ENCODE results near the gene RMI2.
"Not testable (repeated sequence)": the region's sequence is repeated elsewhere in the genome, so short reads cannot be mapped to it uniquely, and the experiment has no call there.

RMI2 gene

DNA sequence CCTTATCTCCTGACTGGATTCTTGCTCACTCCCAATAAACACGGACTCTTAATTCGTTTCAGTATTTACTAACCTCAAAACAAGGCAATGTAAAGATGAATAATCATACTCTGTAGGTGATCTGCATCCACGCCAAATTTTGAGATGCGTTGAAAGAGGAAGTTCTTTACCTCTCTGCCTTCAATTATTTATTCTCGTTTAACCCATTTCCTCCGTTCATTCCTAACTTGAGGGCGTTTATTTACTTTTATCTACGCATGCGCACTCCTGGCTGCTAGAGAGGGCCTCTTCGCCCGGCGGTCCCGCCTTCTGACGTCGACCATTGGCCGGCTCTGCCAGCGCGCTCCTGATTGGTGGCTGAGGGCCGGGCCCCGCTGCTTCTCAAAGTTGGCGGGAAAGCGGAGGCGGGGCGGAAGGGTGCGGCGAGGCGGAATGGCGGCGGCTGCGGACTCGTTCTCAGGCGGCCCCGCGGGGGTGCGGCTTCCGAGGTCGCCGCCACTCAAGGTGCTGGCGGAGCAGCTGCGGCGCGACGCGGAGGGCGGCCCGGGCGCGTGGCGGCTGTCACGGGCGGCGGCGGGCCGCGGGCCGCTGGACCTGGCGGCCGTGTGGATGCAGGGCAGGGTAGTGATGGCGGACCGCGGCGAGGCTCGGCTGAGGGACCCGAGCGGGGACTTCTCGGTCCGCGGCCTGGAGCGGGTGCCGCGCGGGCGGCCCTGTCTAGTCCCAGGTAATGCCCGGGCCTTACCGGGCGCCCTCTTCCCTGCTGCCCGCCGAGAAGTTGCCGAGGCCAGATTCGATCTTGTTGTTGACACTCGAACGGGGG lies at the start of gene RMI2:
Gene RMI2, plus strand, starts transcription at position 420 of the 823 bp plus-strand sequence. Its CDS starts 13 bp downstream, at position 433.
- Mint-ChIP-seq H3K4me3 (peak within 1 kb of the TSS; percentile 80), H3K9me3 (no peaks in the 10 kb centered on the region), H3K4me1 (peaks cover 34% of the 10 kb centered on the region), H3K27ac (peak within 1 kb of the TSS; percentile 93), H3K36me3 (peaks cover 25% of the 10 kb centered on the region)
- ATAC-seq (peak; percentile 99), DNase-seq (ENCODE audit: low spot score in 2 of 2) (peak; percentile 89 to 96)

DNA sequence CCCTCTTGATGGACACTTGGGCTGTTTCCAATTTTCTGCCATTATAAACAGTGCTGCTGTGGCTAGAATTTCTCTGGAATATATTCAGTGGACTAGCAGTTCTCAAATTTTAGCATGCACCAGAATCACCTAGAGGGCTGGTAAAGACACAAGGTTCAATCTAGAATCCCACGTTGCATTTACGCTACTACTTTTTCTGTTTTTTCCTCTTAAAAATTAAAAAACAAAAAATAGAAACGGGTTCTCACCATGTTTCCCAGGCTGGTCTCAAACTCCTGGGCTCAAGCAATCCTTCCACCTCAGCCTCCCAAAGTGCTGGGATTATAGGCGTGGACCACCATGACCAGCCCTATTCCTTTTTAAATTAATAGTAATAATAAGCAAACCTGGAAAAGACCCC lies 49.6 kb upstream of the RMI2 start:
- H3K9me3 Mint-ChIP-seq: no peaks in the 10 kb centered on the region
- ATAC-seq: no peak
- peaks cover 12% of the 10 kb centered on the region for H3K4me1 Mint-ChIP-seq
- no peaks in the 10 kb centered on the region for H3K36me3 Mint-ChIP-seq
- H3K4me3 Mint-ChIP-seq: no peak overlapping the region
- H3K27ac Mint-ChIP-seq: no peak overlapping the region
- no peak for DNase-seq (ENCODE audit: low spot score in 2 of 2)

DNA sequence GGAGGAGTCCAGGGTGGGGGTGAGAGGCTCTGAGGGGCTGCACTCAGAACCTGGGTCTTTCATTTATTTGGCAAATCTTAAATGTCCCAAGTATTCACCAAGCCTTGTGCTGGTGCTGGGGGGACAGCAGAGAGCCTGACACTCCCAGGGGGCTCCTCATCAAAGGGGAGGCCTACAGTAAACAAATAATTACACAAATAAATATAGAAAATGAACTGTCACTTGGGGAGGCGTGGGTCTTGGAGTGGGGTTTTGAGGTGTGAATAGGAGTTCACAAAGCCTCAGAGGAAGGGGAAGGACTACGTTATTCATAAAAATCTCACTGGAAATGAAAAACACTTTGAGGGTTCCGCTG lies 48.9 kb upstream of the RMI2 start:
- H3K9me3 Mint-ChIP-seq: no peaks in the 10 kb centered on the region
- no peaks in the 10 kb centered on the region for H3K36me3 Mint-ChIP-seq
- H3K4me3 Mint-ChIP-seq: no peak overlapping the region
- DNase-seq (ENCODE audit: low spot score in 2 of 2): no peak
- peaks cover 12% of the 10 kb centered on the region for H3K4me1 Mint-ChIP-seq
- ATAC-seq: no peak
- H3K27ac Mint-ChIP-seq: no peak overlapping the region

DNA sequence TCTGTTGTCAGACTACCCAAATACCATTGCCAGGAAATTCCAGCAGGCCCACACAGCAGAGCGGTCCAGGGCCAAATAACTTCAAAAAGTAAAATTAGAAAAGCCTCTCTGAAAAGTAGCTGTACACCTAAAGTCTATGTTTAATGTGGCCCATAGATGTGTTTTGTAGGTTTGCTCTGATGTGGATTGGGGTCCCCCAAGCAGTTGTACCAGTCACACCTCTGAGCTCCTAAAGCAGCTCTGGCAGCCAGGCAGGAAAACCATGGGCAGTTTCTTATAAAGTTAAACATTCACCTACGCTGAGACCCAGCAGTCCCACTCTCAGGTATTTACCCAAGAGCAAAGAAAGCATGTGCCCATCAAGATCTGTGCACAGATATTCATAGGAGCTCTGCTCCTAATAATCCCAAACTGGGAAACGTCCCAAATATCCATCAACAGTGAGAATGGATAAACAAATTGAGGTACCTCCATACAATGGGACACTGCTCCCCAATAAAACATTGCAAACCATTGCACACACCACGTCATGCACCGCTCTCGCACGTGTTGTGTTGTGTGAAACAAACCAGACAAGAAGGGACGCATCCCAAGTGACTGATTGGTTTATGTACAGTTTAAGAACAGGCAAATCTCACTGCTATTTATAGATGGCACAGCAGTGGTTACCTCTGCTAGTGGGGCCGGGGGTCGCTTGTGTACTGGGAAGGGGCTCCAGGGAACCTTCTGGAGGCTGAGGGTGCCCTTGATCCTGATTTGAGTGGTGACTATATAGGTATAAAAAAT lies 48.4 kb upstream of the RMI2 start:
- Mint-ChIP-seq H3K36me3 (no peaks in the 10 kb centered on the region), H3K4me1 (peaks cover 12% of the 10 kb centered on the region), H3K27ac (no peak overlapping the region), H3K4me3 (peak overlapping the region; percentile 47), H3K9me3 (no peaks in the 10 kb centered on the region)
- ATAC-seq (peak; percentile 9), DNase-seq (ENCODE audit: low spot score in 2 of 2) (no peak)

DNA sequence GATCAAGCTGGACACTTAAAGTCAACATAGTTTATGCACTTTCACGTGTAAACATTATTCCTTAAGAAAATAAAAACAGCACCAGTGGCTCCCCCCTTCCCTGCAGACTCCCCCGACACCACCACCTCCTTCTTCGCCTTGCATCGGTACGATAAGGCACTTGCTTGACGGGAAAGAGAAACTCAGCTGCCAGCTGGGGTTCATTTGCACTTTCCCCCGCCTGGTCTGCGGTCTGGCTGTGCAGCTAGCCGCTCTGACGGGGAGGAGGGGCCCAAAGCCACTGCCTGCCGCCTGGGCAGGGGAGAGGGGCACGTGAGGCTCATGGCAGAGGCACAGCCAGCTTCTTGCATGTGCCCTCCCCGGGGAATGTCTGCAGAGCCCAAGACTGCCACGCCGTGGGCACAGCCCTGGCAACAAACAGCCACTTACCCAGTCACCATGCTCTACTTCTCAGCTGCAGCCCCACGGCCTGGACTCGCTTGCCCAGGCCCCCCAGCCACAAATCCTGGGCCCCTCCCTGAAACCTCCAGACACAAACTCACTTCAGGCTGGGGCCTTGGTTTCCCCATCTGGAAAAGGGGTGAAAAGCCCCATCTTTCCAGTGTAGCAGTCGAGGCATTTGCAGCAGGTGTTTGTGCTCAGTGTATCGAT lies 47.6 kb upstream of the RMI2 start:
- Mint-ChIP-seq H3K27ac (no peak overlapping the region), H3K9me3 (no peaks in the 10 kb centered on the region), H3K4me1 (peaks cover 12% of the 10 kb centered on the region), H3K4me3 (peak overlapping the region; percentile 47), H3K36me3 (no peaks in the 10 kb centered on the region)
- ATAC-seq (peak; percentile 85), DNase-seq (ENCODE audit: low spot score in 2 of 2) (peak; percentile 26 to 81)

DNA sequence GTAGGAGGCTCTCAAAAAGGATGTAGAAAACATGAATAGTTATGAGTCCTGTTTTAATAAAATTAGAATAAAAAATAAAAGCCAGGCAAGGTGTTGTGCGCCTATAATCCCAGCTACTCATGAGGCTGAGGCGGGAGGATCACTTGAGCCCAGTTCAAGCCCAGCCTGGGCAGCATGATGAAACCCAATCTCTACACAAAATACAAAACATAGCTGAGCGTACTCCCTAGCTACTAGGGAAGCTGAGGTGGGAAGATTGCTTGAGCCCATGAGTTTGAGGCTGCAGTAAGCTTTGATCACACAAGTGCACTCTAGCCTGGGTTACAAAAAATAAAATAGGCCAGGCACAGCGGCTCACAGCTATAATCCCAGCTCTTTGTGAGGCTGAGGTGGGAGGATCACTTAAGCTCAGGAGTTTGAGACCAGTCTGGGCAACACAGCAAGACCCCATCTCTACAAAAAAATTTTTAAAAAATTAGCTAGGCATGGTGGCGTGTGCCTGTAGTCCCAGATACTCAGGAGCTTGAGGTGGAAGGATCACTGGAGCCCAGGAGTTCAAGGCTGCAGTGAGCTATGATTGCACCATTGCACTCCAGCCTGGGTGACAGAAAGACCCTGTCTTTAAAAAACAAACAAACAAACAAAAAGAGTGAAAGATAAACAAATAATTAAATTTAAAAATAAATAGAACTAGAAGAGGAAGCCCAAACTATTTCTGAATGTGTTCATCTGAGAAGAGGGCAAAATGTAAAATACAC lies 46.9 kb upstream of the RMI2 start:
- Mint-ChIP-seq H3K27ac (no peak overlapping the region), H3K9me3 (no peaks in the 10 kb centered on the region), H3K4me1 (peaks cover 12% of the 10 kb centered on the region), H3K4me3 (peak overlapping the region; percentile 47), H3K36me3 (no peaks in the 10 kb centered on the region)
- DNase-seq (ENCODE audit: low spot score in 2 of 2) (no peak), ATAC-seq (no peak)

DNA sequence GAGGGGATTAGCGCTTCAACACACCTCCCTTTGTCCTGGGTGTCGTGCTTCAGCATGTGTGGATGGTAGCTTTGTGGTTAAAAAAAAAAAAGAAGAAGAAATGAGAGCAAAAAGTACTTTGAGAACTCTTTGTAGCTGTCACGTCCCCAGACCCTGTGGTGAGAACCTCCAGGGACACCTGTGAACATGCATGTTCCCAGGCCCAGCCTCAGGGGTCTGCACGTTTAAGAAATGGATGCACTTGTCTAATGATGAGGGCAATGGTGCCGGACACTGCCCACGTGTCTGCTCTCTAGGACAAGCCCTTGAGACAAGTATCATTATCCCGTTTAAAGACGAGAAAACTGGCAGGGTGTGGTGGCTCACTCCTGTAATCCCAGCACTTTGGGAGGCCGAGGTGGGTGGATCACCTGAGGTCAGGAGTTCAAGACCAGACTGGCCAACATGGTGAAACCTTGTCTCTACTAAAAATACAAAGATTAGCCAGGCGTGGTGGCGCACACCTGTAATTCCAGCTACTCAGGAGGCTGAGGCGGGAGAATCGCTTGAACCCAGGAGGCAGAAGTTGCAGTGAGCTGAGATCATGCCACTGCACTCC lies 46.2 kb upstream of the RMI2 start:
- H3K27ac Mint-ChIP-seq; H3K4me3 Mint-ChIP-seq; DNase-seq (ENCODE audit: low spot score in 2 of 2); ATAC-seq; H3K36me3 Mint-ChIP-seq; H3K9me3 Mint-ChIP-seq: not testable (repeated sequence)
- peaks cover 12% of the 10 kb centered on the region for H3K4me1 Mint-ChIP-seq

DNA sequence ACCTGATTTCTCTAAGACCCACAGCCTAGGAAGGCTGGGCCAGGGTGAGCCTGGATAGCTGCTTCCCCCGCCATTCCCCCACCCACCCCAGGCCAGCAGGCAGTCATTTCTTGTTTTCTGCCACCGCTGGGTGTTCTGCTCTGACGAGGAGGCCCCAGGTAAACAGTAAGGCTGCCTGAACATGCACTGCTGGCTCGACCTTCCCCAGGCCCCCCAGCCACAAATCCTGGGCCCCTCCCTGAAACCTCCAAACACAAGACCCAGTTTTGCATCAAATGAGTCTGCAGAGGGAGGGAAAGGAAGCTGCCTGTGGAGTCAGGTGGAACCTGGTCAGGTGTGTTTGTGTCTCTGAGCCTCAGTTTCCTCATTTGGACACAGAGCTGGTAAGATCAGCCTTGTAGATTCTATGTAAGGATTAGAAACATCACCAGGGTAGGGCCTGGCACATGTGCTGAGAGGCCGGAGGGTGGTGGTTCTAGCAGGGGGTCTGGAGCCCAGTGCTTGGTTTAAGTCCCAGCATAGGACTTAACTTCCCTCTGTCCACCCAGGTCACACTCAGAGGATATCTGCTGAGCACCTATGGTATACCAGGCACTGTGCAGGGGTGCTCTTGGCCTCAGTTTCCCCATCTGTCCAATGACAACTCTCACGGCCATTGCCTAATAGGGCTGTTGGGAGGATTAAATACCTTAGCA lies 45.2 kb upstream of the RMI2 start:
- no peak overlapping the region for H3K27ac Mint-ChIP-seq

DNA sequence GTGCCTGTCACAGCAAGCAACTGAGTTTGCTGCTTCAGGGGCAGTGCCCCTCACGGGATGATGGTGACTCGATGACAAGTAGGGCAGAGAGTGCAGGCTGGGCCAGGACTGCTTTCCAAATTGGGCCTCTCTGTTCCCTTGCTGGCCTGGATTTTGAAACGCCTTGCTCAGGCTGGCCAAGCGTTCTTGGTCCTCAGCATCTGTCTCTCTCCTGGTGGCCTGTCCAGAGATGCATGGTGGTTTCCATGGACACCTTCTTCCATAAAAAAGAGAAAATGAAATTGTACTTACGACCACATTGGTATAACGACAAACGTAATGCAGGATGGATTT lies 44.7 kb upstream of the RMI2 start:
- H3K36me3 Mint-ChIP-seq: no peaks in the 10 kb centered on the region
- H3K4me3 Mint-ChIP-seq: no peak overlapping the region
- no peak for DNase-seq (ENCODE audit: low spot score in 2 of 2)
- ATAC-seq: no peak
- no peak overlapping the region for H3K27ac Mint-ChIP-seq
- H3K4me1 Mint-ChIP-seq: peaks cover 12% of the 10 kb centered on the region
- H3K9me3 Mint-ChIP-seq: no peaks in the 10 kb centered on the region

More for the DNA sequence above, 45.2 kb upstream of the RMI2 start:
- Mint-ChIP-seq H3K4me3 (no peak overlapping the region), H3K36me3 (no peaks in the 10 kb centered on the region), H3K4me1 (peaks cover 12% of the 10 kb centered on the region), H3K9me3 (no peaks in the 10 kb centered on the region)
- DNase-seq (ENCODE audit: low spot score in 2 of 2) (no peak), ATAC-seq (no peak)

DNA sequence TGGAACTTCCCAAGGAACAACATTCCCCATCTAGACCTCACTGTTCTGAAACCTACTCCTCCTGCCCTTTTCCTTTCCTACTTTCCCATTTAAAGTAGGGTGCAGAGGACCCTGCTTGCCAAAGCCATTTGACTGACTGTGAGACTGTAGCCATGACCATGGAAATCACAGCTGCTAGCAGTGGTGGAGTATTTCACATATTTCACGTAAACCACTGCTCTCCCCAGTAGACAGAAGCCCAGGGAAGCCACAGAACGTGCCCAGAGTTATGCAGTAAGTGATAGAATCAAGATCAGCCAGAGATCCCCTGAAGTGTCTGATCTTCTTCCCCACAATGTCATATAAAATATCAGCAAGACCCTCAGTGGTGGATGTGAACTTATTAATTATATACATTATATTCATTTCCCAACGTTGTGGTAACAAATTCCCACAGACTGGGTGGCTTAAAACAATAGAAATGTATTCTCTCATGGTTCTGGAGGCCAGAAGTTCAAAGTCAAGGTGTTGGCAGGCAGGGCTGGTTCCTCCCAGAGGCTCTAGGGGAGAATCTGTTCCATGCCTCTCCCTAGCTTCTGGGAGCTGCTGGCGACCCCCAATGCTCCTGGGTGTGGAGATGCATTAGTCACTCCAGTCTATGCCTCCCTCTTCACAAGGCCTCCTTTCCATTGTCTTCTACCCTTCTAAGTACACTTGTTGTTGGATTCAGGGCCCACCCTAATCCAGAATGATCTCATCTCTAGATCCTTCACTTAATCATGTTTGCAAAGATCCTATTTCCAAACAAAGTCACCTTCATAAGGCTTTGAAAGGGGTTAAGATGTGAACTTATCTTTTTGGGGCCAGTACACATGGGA lies 43.4 kb upstream of the RMI2 start:
- Mint-ChIP-seq H3K4me1 (peaks cover 12% of the 10 kb centered on the region), H3K27ac (no peak overlapping the region), H3K36me3 (no peaks in the 10 kb centered on the region), H3K9me3 (no peaks in the 10 kb centered on the region), H3K4me3 (no peak overlapping the region)
- DNase-seq (ENCODE audit: low spot score in 2 of 2) (no peak), ATAC-seq (no peak)

DNA sequence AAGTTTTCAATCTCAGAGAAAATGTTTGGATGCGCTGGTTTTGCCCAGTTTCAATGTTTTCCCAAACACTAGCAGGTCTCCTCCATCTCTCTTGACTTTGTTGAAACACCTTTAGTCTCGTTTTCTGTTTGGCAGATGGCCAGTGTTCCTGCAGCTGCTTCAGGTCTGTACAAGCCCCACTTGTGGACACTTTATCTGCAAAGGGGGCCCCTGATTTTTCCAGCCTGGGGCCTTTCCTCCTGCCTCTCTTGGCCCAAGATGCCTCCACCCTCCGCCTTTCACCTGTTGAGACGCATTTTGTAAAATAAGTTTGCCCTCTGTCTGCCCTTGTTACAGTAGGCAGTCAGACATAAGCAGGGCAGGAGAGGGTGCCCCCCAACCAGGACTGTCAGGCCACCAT lies 42.3 kb upstream of the RMI2 start:
- ATAC-seq: no peak
- Mint-ChIP-seq H3K27ac (no peak overlapping the region), H3K36me3 (no peaks in the 10 kb centered on the region), H3K9me3 (no peaks in the 10 kb centered on the region), H3K4me1 (peaks cover 7% of the 10 kb centered on the region), H3K4me3 (no peak overlapping the region)
- no peak for DNase-seq (ENCODE audit: low spot score in 2 of 2)

DNA sequence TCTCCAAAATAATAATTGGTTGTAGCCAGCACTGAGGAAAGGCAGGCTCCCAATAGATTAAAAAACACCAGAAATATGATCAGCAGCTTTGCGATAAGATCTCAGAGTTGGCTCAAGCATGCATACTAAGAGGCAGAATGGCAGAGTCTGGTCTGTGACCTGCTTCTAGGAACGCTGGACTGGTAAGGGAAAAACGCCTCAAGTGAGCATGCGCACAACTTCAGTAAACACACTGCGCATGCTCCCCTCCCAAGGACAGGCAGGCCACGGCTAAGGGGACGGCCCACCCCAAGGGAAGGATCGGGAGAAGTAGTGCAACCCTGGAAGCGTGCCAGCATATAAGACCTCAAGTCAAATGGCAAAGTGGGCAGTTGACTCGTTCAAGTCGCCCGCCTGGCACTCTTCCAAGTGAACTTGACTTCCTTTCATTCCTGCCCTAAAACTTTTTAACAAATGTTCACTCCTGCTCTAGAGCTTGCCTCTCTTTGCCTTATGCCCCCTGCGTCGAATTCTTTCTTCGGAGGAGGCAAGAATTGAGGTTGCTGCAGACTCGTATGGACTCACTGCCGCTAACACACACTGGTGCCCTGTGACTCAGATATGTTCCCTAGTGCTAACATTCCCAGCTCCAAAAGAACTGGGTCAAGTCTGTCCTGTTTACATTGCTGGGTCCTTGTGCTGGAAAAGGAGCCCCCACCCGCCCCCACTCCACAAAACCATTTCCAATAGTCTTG lies 41.7 kb upstream of the RMI2 start:
- Mint-ChIP-seq H3K27ac (no peak overlapping the region), H3K4me1 (peaks cover 7% of the 10 kb centered on the region), H3K9me3 (no peaks in the 10 kb centered on the region), H3K4me3 (no peak overlapping the region), H3K36me3 (no peaks in the 10 kb centered on the region)
- DNase-seq (ENCODE audit: low spot score in 2 of 2) (no peak), ATAC-seq (no peak)

DNA sequence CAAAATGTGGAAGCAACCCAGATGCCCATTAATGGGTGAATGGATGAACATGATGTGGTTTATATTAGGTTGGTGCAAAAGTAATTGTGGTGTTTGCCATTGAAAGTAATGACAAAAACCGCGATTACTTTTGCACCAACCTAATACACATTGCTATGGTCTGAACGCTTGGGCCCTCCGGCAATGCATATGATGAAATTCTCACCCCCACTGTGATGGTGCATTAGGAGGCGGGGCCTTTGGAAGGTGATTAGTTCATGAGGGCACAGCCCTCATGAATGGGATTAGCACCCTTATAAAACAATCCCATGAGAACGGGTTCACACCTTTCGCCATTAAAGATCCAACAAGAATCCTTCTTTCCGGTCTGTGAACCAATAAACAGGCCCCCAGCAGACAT lies 38.9 kb upstream of the RMI2 start:
- DNase-seq (ENCODE audit: low spot score in 2 of 2): no peak
- Mint-ChIP-seq H3K36me3 (peaks cover 5% of the 10 kb centered on the region), H3K27ac (no peak overlapping the region), H3K4me3 (no peak overlapping the region), H3K4me1 (peaks cover 19% of the 10 kb centered on the region), H3K9me3 (no peaks in the 10 kb centered on the region)
- ATAC-seq: no peak

Measured in stimulated activated effector memory CD8-positive, alpha-beta T cell treated with anti-CD3 and anti-CD28 coated beads, Interleukin-12 subunit alpha, Interleukin-12 subunit beta, amount 100 ng/mL, for 72 hours (primary cell).